ENCODE measurements around the gene TRAPPC14.
"Not testable (repeated sequence)": the region's sequence is repeated elsewhere in the genome, so short reads cannot be mapped to it uniquely, and the experiment has no call there.

TRAPPC14 gene, protein sequence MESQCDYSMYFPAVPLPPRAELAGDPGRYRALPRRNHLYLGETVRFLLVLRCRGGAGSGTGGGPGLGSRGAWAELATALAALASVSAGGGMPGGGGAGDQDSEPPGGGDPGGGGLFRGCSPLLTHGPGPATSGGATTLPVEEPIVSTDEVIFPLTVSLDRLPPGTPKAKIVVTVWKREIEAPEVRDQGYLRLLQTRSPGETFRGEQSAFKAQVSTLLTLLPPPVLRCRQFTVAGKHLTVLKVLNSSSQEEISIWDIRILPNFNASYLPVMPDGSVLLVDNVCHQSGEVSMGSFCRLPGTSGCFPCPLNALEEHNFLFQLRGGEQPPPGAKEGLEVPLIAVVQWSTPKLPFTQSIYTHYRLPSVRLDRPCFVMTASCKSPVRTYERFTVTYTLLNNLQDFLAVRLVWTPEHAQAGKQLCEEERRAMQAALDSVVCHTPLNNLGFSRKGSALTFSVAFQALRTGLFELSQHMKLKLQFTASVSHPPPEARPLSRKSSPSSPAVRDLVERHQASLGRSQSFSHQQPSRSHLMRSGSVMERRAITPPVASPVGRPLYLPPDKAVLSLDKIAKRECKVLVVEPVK

GRCh38 chr7:100158229-100159098 lies at the start of gene TRAPPC14:
Gene TRAPPC14, minus strand, starts transcription at chr7:100158723. Its CDS starts 224 bp downstream, at chr7:100158499.
- peak; percentile 84 to 89 for DNase-seq (ENCODE audit: low read depth in 2 of 2)

- DNase-seq (ENCODE audit: low read depth in 2 of 2): no peak
Observed at GRCh38 chr7:100204454-100204853, 45.9 kb upstream of the TRAPPC14 start.

GRCh38 chr7:100200693-100201092 lies 42.2 kb upstream of the TRAPPC14 start:
- DNase-seq (ENCODE audit: low read depth in 2 of 2): no peak

DNA sequence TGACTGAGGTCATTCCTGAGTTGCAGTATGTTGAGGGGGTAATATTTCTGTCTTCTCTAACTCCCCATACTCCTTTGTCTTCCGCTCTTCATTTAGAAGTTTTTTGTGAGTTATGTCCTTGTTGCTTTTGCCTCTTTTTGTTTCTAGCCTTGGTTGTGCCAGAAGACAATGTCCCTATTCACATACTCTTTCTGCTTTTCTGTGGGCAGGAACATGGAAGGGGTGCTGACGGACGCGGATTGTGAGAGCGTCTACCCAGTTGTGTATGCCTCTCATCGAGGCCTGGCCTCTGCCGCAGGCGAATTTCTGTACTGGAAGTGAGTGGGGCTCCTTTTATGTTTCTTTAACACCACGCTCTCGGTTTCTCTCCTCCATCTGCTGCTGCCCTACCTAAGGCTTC lies 39.7 kb upstream of the TRAPPC14 start:
- DNase-seq (ENCODE audit: low read depth in 2 of 2): no peak

DNA sequence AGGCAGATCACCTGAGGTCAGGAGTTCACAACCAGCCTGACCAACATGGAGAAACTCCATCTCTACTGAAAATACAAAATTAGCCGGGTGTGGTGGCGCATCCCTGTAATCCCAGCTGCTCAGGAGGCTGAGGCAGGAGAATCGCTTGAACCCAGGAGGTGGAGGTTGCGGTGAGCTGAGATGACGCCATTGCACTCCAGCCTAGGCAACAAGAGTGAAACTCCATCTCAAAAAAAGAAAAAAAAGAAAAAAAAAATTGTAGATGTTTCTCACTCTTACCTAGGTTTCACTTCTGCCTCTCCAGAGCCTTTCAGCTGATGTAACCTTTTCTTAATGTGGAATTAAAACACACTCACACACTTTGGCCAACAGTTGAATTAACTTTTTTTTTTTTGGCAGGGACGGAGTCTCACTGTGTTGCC lies 37.4 kb upstream of the TRAPPC14 start:
- DNase-seq (ENCODE audit: low read depth in 2 of 2): not testable (repeated sequence)

DNA sequence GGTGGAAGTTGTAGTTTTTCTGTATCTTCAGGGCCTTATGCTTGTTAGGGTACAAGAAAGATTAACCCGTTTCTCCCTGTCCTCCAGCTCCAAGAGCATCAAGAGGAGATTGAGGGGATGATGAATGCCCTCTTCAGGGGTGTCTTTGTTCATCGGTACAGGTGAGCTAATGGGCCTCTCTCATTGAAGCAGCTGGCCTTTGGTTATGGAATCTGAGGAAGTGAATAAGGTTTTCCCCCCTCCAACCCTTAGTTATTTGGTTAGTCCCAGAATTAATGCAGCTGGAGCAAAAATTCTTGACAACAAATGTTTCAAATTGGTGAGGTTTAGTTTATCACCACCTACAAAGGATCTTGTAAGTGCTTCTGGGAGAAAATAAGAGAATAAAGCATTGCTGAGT lies 36.7 kb upstream of the TRAPPC14 start:
- no peak for DNase-seq (ENCODE audit: low read depth in 2 of 2)

DNA sequence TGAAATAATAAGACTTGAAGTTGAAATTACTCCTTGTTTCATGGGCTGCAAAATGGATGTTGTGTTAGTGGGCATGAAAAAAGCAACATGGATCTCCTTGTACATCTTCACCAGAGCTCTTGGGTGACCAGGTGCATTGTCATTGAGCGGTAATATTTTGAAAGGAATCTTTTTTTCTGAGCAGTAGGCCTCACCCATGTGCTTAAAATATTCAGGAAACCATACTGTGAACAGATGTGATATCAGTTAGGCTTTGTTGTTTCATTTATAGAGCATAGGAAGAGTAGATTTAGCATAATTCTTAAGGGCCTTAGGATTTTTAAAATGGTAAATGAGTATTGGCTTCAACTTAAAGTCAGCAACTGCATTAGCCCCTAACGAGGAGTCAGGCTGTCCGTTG lies 34.4 kb upstream of the TRAPPC14 start:
- DNase-seq (ENCODE audit: low read depth in 2 of 2): no peak

DNA sequence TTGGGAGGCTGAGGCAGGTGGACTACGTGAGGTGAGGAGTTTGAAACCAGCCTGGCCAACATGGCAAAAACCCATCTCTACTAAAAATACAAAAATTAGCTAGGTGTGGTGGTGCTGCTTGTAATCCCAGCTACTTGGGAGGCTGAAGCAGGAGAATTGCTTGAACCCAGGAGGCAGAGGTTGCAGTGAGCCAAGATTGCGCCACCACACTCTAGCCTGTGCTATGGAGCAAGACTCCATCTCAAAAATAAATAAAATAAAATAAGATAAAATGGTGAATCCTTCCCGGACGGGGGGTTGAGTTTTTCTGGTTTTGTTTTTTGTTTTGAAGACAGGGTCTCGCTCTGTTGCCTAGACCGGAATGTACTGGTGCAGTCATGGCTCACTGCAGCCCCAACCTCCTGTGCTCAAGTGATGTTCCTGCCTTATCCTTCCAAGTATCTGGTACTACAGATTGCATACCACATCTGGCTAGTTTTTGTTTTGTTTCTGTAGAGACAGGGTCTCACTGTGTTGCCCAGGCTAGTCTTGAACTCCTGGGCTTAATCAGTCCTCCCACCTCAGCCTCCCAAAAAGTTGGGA lies 33.8 kb upstream of the TRAPPC14 start:
- not testable (repeated sequence) for DNase-seq (ENCODE audit: low read depth in 2 of 2)

GRCh38 chr7:100191775-100192174 lies 33.3 kb upstream of the TRAPPC14 start:
- DNase-seq (ENCODE audit: low read depth in 2 of 2): no peak

- no peak for DNase-seq (ENCODE audit: low read depth in 2 of 2)
Observed at GRCh38 chr7:100190048-100190711, 31.7 kb upstream of the TRAPPC14 start.

- DNase-seq (ENCODE audit: low read depth in 2 of 2): no peak
Observed at GRCh38 chr7:100189061-100189460, 30.5 kb upstream of the TRAPPC14 start.

DNA sequence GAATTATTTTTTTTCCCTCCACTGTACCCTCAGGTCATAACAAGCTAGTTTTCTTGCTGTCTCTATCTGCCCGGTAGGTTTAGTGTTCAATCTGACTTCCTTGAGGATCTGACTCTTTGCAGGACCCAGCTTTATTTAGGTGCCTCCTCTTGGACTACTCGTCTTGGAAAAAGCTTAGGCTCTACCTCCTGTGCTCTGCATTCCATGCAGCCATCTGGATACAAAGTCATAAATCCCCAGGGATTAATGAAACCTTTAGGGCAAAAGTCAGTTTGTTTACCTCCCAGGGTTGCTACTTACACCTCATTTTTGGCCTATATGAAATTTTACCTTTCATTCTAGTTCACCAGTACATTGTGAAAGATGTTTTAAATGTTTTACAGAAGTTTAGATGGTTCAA lies 27.2 kb upstream of the TRAPPC14 start:
- DNase-seq (ENCODE audit: low read depth in 2 of 2): no peak

- DNase-seq (ENCODE audit: low read depth in 2 of 2): not testable (repeated sequence)
Observed at GRCh38 chr7:100183090-100183489, 24.6 kb upstream of the TRAPPC14 start.

DNA sequence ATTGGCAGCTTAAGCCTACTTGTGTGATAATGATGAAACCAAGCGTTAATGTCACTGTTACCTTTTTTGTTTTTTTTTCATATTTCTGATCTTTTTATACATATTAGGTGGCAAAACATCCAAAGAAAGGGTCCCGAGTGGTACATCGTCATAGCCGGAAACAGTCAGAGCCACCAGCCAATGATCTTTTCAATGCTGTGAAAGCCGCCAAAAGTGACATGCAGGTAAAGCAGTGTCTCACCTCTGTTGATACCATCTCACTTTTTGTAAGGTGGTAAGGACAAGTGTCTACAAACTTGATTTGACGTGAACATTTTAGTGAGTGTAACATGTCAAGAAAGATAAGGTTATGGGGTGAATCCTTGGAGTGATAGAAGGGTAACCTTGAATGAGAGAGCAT lies 24.1 kb upstream of the TRAPPC14 start:
- DNase-seq (ENCODE audit: low read depth in 2 of 2): not testable (repeated sequence)

GRCh38 chr7:100180084-100180483 lies 21.6 kb upstream of the TRAPPC14 start:
- DNase-seq (ENCODE audit: low read depth in 2 of 2): not testable (repeated sequence)

DNA sequence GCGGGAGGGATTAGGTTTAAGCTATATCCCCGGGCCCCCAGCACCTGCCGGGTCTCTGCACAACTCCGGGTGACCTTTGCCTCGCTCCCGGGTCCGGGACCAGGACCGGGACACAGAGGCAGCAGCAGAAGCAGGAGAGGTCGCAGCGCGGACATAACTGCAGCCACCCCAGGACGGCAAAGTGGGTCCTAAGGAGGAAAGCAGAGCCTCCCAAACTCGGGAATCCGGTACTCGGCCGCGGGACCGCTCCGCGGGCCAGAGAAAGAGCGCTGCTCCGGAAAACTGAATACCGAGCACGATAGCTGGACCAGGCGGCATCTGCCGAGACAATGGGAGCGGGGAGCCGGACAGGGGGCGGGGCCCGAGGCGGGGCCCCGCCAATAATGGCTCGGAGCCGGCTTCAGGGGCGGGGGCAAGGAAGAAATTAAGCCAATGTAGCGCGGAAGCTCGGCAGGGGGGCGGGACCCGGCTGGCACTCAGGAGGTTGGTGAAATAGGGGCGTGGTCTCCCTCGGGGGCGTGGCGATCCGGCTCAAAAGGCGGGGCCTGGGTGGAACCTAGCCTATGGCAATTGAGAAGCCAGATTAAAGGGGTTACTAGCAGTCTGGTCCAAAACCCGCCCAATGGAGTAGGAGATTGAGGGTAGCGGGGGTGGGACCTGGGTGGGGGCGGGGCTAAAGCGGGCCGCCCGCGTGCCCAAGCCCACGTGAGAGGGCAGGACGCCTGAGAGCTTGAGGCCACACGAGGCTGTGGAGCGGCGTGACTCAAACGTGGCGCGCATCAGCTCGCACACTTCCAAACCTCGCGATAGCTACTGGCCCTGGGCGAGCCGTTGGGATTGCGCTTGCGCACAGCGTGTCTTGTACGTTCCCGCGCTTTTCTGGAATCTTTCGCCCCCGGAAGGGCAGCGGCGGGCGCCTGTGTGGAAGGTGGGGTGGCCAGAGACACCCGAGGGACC lies 18.8 kb upstream of the TRAPPC14 start, which contains the start of the genes GPC2 and STAG3:
TSS of gene GPC2 (minus strand) at position 337 of the 957 bp plus-strand sequence. CDS start at position 155, 182 bp downstream.
TSS of gene STAG3 (plus strand) at position 874 of the 957 bp plus-strand sequence. CDS start 2,639 bp downstream, outside the sequence.
- DNase-seq (ENCODE audit: low read depth in 2 of 2): peak; percentile 98

DNA sequence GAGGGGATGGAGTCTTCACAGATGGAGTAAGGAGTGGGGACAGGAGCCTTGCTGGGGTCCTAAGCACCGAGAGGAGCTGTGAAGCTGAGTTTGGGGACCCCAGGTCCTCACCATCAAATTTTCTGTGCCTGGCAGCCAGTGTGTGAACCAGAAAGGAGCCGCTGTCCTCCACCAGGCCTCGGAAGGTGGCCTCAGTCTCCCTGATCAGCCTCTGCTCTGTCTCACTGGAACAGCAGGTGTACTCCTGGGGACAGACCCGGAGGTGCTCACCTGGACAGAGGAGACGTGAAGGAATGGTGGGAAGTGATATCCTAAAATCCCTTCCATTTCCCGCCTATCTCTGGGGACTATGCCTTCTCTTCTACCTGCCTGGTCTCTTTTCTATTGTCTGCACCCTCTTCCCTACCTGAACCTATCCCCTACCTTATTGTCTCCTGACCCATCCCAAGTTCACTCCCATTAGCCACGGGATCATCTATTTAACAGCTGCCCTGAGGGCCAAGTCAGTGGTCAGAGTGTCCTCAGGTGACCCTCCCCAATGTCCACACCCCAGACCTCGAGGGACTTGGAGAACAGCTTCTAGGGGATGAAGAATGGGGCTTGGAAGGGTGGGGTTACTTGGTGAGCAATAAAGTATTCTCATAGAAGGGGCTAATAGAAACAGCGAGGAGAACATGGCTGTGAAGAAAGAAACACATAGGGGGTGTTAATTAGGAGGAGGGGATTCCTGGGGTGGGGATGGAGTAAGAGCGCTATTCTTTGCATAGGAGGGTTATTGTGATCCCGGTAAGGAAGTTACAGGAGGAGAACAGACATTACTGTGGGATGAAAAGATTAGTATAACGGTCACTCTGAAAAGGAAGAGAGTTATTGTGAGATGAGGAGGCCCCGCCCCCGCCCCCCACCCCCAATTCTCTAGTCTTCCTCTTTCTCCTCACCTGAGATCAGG lies 17.8 kb upstream of the TRAPPC14 start:
- DNase-seq (ENCODE audit: low read depth in 2 of 2): no peak

DNA sequence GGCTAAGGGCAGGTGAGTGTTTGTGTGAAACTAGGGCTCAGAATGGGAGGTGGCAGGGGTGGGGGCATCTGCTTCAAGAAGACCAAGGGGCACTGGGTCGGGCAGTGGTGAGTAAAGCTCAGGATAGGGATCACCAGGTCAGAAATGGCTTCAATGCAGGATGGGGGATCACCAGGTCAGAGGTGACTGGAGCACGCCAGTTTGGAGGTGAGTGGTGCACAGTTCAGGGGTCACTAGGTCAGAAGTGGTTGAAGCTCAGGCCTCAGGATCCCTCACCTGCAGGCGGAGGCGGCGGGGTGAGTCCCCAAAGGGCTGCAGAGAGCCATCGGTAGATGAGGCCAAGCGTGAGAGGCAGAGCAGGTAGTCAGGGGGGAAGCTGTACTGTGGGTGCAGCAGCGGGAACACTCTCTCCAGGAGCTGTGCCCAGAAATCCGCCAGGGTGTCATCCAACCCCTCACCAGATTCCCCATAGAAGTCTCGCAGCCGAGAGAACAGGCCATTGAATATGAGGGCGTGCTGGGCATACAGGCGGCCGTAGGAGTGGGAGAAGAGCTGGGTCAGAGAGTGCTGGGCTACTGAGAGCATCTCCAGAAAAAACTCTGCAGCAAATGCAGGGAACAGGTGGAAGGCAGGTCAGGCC lies 16.9 kb upstream of the TRAPPC14 start:
- DNase-seq (ENCODE audit: low read depth in 2 of 2): no peak
